ENCODE results near the gene UXS1. TPM values are rescaled to one million over a fixed set of nuclear protein-coding genes. Genes with fewer than 3 reads are reported as not detected.
"Not testable (repeated sequence)": the region's sequence is repeated elsewhere in the genome, so short reads cannot be mapped to it uniquely, and the experiment has no call there.

UXS1 gene
- total RNA-seq, 1 donor = 22.8 TPM

GRCh38 chr2:106223347-106223746 lies 29.2 kb upstream of the UXS1 start:
- Histone ChIP-seq H4K20me1 (ENCODE audit: insufficient read depth, low read length) (no peaks in the 10 kb centered on the region), H3K27ac (ENCODE audit: low read depth, low read length) (no peak overlapping the region)
- TF ChIP-seq CTCF (IDR thresholded peaks at IDR 0.05; ENCODE audit: extremely low read depth, low read depth, low read length) = no peak

GRCh38 chr2:106222057-106222456 lies 28.0 kb upstream of the UXS1 start:
- H3K4me3 ChIP-seq (ENCODE audit: insufficient read depth, low read length); H3K36me3 ChIP-seq (ENCODE audit: insufficient read depth, low read length); H3K27me3 ChIP-seq (ENCODE audit: insufficient read depth, low read length); DNase-seq (ENCODE audit: insufficient read length, low spot score, missing footprints); H4K20me1 ChIP-seq (ENCODE audit: insufficient read depth, low read length); H3K4me2 ChIP-seq (ENCODE audit: insufficient read depth, low read length); H3K9me3 ChIP-seq (ENCODE audit: low read depth, low read length); H3K79me2 ChIP-seq (ENCODE audit: insufficient read depth, low read length); H3K4me1 ChIP-seq (ENCODE audit: insufficient read depth, low read length); H3K27ac ChIP-seq (ENCODE audit: low read depth, low read length); H2AFZ ChIP-seq (ENCODE audit: low read length): not testable (repeated sequence)

More at GRCh38 chr2:106223347-106223746, 29.2 kb upstream of the UXS1 start:
- no peak for DNase-seq (ENCODE audit: insufficient read length, low spot score, missing footprints)
- Histone ChIP-seq H3K36me3 (ENCODE audit: insufficient read depth, low read length) (no peaks in the 10 kb centered on the region), H2AFZ (ENCODE audit: low read length) (no peak overlapping the region), H3K4me1 (ENCODE audit: insufficient read depth, low read length) (no peaks in the 10 kb centered on the region), H3K27me3 (ENCODE audit: insufficient read depth, low read length) (no peaks in the 10 kb centered on the region), H3K4me2 (ENCODE audit: insufficient read depth, low read length) (no peak overlapping the region), H3K79me2 (ENCODE audit: insufficient read depth, low read length) (no peaks in the 10 kb centered on the region), H3K9me3 (ENCODE audit: low read depth, low read length) (no peaks in the 10 kb centered on the region), H3K4me3 (ENCODE audit: insufficient read depth, low read length) (no peak overlapping the region)

- Histone ChIP-seq H2AFZ (ENCODE audit: low read length) (no peak overlapping the region), H3K79me2 (ENCODE audit: insufficient read depth, low read length) (no peaks in the 10 kb centered on the region), H3K4me3 (ENCODE audit: insufficient read depth, low read length) (no peak overlapping the region), H3K36me3 (ENCODE audit: insufficient read depth, low read length) (no peaks in the 10 kb centered on the region), H3K27ac (ENCODE audit: low read depth, low read length) (no peak overlapping the region), H3K4me2 (ENCODE audit: insufficient read depth, low read length) (no peak overlapping the region), H4K20me1 (ENCODE audit: insufficient read depth, low read length) (no peaks in the 10 kb centered on the region), H3K9me3 (ENCODE audit: low read depth, low read length) (no peaks in the 10 kb centered on the region), H3K4me1 (ENCODE audit: insufficient read depth, low read length) (no peaks in the 10 kb centered on the region), H3K27me3 (ENCODE audit: insufficient read depth, low read length) (no peaks in the 10 kb centered on the region)
- DNase-seq (ENCODE audit: insufficient read length, low spot score, missing footprints) = no peak
- TF ChIP-seq CTCF (IDR thresholded peaks at IDR 0.05; ENCODE audit: extremely low read depth, low read depth, low read length) = no peak
Measured at GRCh38 chr2:106219813-106220212, 25.7 kb upstream of the UXS1 start.

- not testable (repeated sequence) for H2AFZ ChIP-seq (ENCODE audit: low read length); H3K9me3 ChIP-seq (ENCODE audit: low read depth, low read length); DNase-seq (ENCODE audit: insufficient read length, low spot score, missing footprints); H3K4me2 ChIP-seq (ENCODE audit: insufficient read depth, low read length); H4K20me1 ChIP-seq (ENCODE audit: insufficient read depth, low read length); H3K27ac ChIP-seq (ENCODE audit: low read depth, low read length); H3K4me1 ChIP-seq (ENCODE audit: insufficient read depth, low read length); H3K27me3 ChIP-seq (ENCODE audit: insufficient read depth, low read length); H3K36me3 ChIP-seq (ENCODE audit: insufficient read depth, low read length); H3K4me3 ChIP-seq (ENCODE audit: insufficient read depth, low read length); H3K79me2 ChIP-seq (ENCODE audit: insufficient read depth, low read length)
Measured at GRCh38 chr2:106219157-106219556, 25.1 kb upstream of the UXS1 start.

- no peak overlapping the region for H2AFZ ChIP-seq (ENCODE audit: low read length)
- no peaks in the 10 kb centered on the region for H3K36me3 ChIP-seq (ENCODE audit: insufficient read depth, low read length)
- no peak overlapping the region for H3K4me2 ChIP-seq (ENCODE audit: insufficient read depth, low read length)
- H4K20me1 ChIP-seq (ENCODE audit: insufficient read depth, low read length) = no peaks in the 10 kb centered on the region
- no peak for TF ChIP-seq CTCF (IDR thresholded peaks at IDR 0.05; ENCODE audit: extremely low read depth, low read depth, low read length)
- H3K79me2 ChIP-seq (ENCODE audit: insufficient read depth, low read length) = no peaks in the 10 kb centered on the region
- no peaks in the 10 kb centered on the region for H3K4me1 ChIP-seq (ENCODE audit: insufficient read depth, low read length)
- H3K27ac ChIP-seq (ENCODE audit: low read depth, low read length) = no peak overlapping the region
- DNase-seq (ENCODE audit: insufficient read length, low spot score, missing footprints) = no peak
- H3K27me3 ChIP-seq (ENCODE audit: insufficient read depth, low read length) = no peaks in the 10 kb centered on the region
- H3K4me3 ChIP-seq (ENCODE audit: insufficient read depth, low read length) = no peak overlapping the region
- no peaks in the 10 kb centered on the region for H3K9me3 ChIP-seq (ENCODE audit: low read depth, low read length)
Measured at GRCh38 chr2:106208874-106209273, 14.8 kb upstream of the UXS1 start.
